Upper lobe of left lung (tissue), 6 donors: Measurements from ENCODE around the gene FHIT. TPM values are rescaled to one million over a fixed set of nuclear protein-coding genes. Genes with fewer than 3 reads are reported as not detected.

Experiments
- ATAC-seq, 2 donors: fragments of 200-7000 bp; cut with Tn5 transposase; one replicate each; pipeline ENCODE4 v1.9.1; 2022; ENCODE audit warnings: mild to moderate bottlenecking in 2 of 2, moderate library complexity in 2 of 2; ENCODE audit not compliant: low FRiP score in 2 of 2
- DNase-seq, 2 donors: peaks; one replicate each; pipeline ENCODE4 v3.0.0-alpha.2; 2019 to 2020
- H3K27ac ChIP-seq, 4 donors: fragments of 200-600 bp; sonication (generic); one replicate each; pipeline ENCODE4 v1.5.1; 2016 to 2019
- H3K27me3 ChIP-seq, 4 donors: fragments of 200-600 bp; sonication (generic); one replicate each; pipeline ENCODE4 v1.5.1; 2017 to 2019
- H3K36me3 ChIP-seq, 4 donors: fragments of 200-600 bp; sonication (generic); one replicate each; pipeline ENCODE4 v1.5.1; 2016 to 2019
- H3K4me1 ChIP-seq, 4 donors: fragments of 200-600 bp; sonication (generic); one replicate each; pipeline ENCODE4 v1.5.1; 2018 to 2019
- H3K4me3 ChIP-seq, 4 donors: fragments of 200-600 bp; sonication (generic); one replicate each; pipeline ENCODE4 v1.5.1; 2017 to 2019; ENCODE audit warnings: mild to moderate bottlenecking in 2 of 4, moderate library complexity in 1 of 4
- H3K9me3 ChIP-seq, 4 donors: fragments of 200-600 bp; sonication (generic); one replicate each; pipeline ENCODE4 v1.5.1; 2018 to 2019
- EP300 ChIP-seq, 4 donors: sonication (generic); formaldehyde crosslinking; IDR thresholded peaks; one replicate each; pipeline ENCODE4 v1.5.1; 2017; ENCODE audit warnings: antibody characterized with exemption in 4 of 4, control low read depth in 2 of 4
- POLR2A ChIP-seq, 4 donors: fragments of 450-650 bp; IDR thresholded peaks; one replicate each; pipeline ENCODE4 v1.5.1; 2016 to 2017; ENCODE audit warnings: antibody characterized with exemption in 4 of 4, mild to moderate bottlenecking in 2 of 4
- POLR2AphosphoS5 ChIP-seq, 2 donors: sonication (generic); formaldehyde crosslinking; IDR thresholded peaks; one replicate each; pipeline ENCODE4 v1.5.1; 2017; ENCODE audit warnings: antibody characterized with exemption in 2 of 2
- WGBS, 2 donors: methylation state at CpG; one replicate each; pipeline ENCODE4 v1.1.5; 2017 to 2018; 5-methylcytosine and 5-hydroxymethylcytosine counted together
- total RNA-seq, 6 donors: library from RNA; depleted of rRNA in 4 of 6; stranded (reverse); fragments of >200 nt in 4 of 6; gene quantifications; one replicate each; pipeline versions ENCODE4 v1.1.0 to v1.2.1, GENCODE V29; 2016 to 2021
- TF ChIP-seq, protein P1 (sequence below), 6 experiments: fragments of 450-650 bp in 4 of 6; fragments of 200-600 bp in 2 of 6; sonication (generic) in 2 of 6; IDR thresholded peaks; one replicate each; pipeline ENCODE4 v1.5.1; 2016 to 2019; ENCODE audit warnings: antibody characterized with exemption in 6 of 6
- donor health status: DM: no; HTN: no; CAD: no; lungs with moderate emphysema.
- donor health status: DM: no; HTN: yes; CAD: no; lungs with severe emphysema.

The FHIT gene
- total RNA-seq, 6 donors from 2014 or later: 6.8 to 56.6 (median 11.1) TPM

DNA sequence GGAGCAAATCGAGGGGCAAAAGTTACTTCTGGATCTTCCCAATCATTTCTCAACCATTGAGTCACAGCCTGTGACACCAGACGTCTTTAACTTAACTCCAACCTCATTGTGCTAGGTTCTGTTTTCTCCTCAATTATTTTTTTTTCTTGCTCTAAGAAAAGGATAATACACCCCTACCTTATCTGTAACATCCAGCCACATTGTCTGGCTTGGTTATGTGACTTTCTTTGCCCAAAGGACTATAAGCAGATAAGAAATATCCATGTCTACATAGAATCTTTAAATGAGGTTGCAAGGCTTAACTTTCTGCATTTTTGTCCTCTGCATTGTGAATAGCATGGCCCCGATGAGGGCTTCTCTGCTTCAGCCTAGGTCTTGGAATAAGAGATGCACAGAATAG, 1419.0 kb downstream of the FHIT start:
- no peak for DNase-seq
- 87 to 88% methylated on average over 3 of the region's 3 CpGs for WGBS, 2 donors
- Histone ChIP-seq H3K4me1 (no peaks in the 10 kb centered on the region), H3K27me3 (no peaks in the 10 kb centered on the region), H3K27ac (no peak overlapping the region), H3K9me3 (no peaks in the 10 kb centered on the region), H3K4me3 (no peak overlapping the region), H3K36me3 (no peaks in the 10 kb centered on the region)
- no peak for ATAC-seq
- TF ChIP-seq, protein P1, sequence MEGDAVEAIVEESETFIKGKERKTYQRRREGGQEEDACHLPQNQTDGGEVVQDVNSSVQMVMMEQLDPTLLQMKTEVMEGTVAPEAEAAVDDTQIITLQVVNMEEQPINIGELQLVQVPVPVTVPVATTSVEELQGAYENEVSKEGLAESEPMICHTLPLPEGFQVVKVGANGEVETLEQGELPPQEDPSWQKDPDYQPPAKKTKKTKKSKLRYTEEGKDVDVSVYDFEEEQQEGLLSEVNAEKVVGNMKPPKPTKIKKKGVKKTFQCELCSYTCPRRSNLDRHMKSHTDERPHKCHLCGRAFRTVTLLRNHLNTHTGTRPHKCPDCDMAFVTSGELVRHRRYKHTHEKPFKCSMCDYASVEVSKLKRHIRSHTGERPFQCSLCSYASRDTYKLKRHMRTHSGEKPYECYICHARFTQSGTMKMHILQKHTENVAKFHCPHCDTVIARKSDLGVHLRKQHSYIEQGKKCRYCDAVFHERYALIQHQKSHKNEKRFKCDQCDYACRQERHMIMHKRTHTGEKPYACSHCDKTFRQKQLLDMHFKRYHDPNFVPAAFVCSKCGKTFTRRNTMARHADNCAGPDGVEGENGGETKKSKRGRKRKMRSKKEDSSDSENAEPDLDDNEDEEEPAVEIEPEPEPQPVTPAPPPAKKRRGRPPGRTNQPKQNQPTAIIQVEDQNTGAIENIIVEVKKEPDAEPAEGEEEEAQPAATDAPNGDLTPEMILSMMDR (IDR thresholded peaks at IDR 0.05): no peak
- no peak for TF ChIP-seq POLR2A (IDR thresholded peaks at IDR 0.05)
- no peak for TF ChIP-seq EP300 (IDR thresholded peaks at IDR 0.05)
- no peak for TF ChIP-seq POLR2AphosphoS5 (IDR thresholded peaks at IDR 0.05)

DNA sequence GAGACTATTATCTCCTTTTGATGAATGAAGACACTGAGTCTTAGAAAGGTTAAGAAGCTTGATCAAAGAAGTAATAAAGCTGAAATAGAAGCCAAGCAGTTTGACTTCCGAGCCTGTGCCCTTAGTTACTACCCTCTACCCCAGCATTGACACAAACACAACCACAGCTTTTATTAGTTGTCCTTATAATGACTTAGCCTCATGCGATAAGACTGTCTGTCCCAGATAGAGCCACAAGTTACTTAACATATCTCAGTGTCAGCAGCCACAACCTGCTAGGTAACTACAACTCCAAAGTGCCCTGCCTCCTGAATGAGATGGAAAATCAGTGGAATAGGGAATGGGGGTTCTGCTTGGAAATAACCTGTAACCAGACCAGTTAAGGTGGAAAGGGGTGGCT, 1419.9 kb downstream of the FHIT start:
- no peak for ATAC-seq

DNA sequence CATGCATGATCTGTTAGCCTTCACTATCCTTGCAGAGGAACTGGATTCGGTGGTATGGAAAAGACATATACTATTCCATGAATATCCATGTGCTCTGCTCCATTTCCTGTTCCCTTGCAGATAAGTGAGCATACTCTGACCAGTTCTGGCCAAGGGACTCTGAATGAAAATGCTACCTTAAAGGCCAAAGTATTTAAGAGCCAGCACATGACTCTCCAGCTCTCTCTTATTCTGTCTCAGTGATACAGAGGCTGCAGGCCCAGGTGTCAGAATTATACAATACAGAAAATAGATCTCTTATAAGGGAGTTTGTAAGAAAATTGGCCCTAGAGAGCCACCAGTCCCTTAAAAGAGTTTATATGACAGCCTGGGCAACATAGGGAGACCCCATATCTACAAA, 1421.7 kb downstream of the FHIT start:
- Histone ChIP-seq H3K4me3 (no peak overlapping the region), H3K27me3 (no peaks in the 10 kb centered on the region), H3K4me1 (no peaks in the 10 kb centered on the region), H3K9me3 (no peaks in the 10 kb centered on the region), H3K27ac (no peak overlapping the region), H3K36me3 (no peaks in the 10 kb centered on the region)
- TF ChIP-seq POLR2A (IDR thresholded peaks at IDR 0.05) (no peak), EP300 (IDR thresholded peaks at IDR 0.05) (no peak), POLR2AphosphoS5 (IDR thresholded peaks at IDR 0.05) (no peak)
- TF ChIP-seq, protein P1 (IDR thresholded peaks at IDR 0.05): no peak
- ATAC-seq (no peak), DNase-seq (no peak)
- 88 to 90% methylated on average over 1 of the region's 1 CpG for WGBS, 2 donors

More for the DNA sequence above, 1419.9 kb downstream of the FHIT start:
- H3K27me3 ChIP-seq: no peaks in the 10 kb centered on the region
- H3K9me3 ChIP-seq: no peaks in the 10 kb centered on the region
- no peak overlapping the region for H3K27ac ChIP-seq
- H3K4me1 ChIP-seq: no peaks in the 10 kb centered on the region
- TF ChIP-seq POLR2AphosphoS5 (IDR thresholded peaks at IDR 0.05) (no peak), EP300 (IDR thresholded peaks at IDR 0.05) (no peak)
- TF ChIP-seq, protein P1 (IDR thresholded peaks at IDR 0.05): no peak
- H3K4me3 ChIP-seq: no peak overlapping the region
- DNase-seq: no peak
- WGBS, 2 donors: 90 to 98% methylated on average over 2 of the region's 2 CpGs
- no peaks in the 10 kb centered on the region for H3K36me3 ChIP-seq

DNA sequence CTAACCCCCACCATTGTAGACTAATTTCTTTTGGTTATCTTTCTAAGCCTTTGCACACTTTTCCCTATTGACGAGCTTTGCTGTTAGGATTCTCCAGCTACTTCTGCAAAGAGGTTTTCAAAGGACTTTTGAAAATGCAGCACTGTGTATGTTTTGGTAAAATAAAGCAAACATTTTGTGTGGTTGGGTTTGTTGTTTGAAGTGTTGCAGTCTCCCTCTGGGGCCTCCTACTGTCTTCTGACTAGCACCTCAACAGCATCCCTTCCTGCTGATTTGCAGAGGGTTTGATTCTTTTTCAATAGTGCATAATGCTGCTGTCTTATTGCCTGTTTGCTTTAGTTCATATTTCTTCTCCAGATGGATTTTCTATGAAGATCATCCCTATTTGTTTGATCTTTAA, 1426.4 kb downstream of the FHIT start:
- Histone ChIP-seq H3K9me3 (no peaks in the 10 kb centered on the region), H3K4me3 (no peak overlapping the region), H3K27me3 (no peaks in the 10 kb centered on the region), H3K4me1 (no peaks in the 10 kb centered on the region), H3K36me3 (no peaks in the 10 kb centered on the region), H3K27ac (no peak overlapping the region)
- WGBS, 2 donors: 0% methylated on average over 1 of the region's 1 CpG
- no peak for ATAC-seq
- no peak for DNase-seq
- TF ChIP-seq POLR2A (IDR thresholded peaks at IDR 0.05): no peak

DNA sequence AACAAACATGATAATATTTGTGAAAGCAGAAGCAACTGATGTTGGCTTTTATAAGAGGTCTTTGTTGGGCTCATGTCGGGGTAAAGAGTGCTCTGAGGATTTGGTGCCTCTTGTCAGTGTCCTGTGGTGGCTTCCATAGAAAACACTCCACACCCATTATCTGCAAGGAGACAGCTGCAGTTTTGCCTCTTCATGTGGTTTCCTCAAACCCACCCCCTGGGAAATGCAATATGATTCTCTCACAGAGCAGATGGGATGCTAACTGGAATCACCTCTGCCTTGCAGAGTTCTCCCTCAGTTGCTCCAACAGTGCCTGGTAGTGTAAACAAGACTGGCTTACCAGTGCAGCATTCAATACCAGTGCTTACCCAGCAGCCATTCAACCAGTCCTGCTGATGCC, 1430.0 kb downstream of the FHIT start:
- TF ChIP-seq POLR2A (IDR thresholded peaks at IDR 0.05): no peak
- TF ChIP-seq EP300 (IDR thresholded peaks at IDR 0.05): no peak
- TF ChIP-seq, protein P1 (IDR thresholded peaks at IDR 0.05): no peak
- TF ChIP-seq POLR2AphosphoS5 (IDR thresholded peaks at IDR 0.05): no peak
- DNase-seq (no peak), ATAC-seq (no peak)
- WGBS, 2 donors: 69 to 72% methylated on average over 1 of the region's 1 CpG
- H3K9me3 ChIP-seq: no peaks in the 10 kb centered on the region
- no peaks in the 10 kb centered on the region for H3K36me3 ChIP-seq
- H3K4me1 ChIP-seq: peaks cover 4 to 17% (median 13%) of the 10 kb centered on the region in 4 donors
- no peak overlapping the region for H3K27ac ChIP-seq
- H3K27me3 ChIP-seq: no peaks in the 10 kb centered on the region
- H3K4me3 ChIP-seq: no peak overlapping the region
